Gastrocnemius medialis (tissue), 4 donors: ENCODE data around the gene UTP4. TPM values are rescaled to one million over a fixed set of nuclear protein-coding genes. Genes with fewer than 3 reads are reported as not detected.

Experiments used
- ATAC-seq, 2 donors: fragments of 150-250 bp; one replicate each; pipeline ENCODE4 v1.9.1; 2016
- DNase-seq, 2 donors: peaks; one replicate each; pipeline ENCODE4 v3.0.0-alpha.2; 2019
- H3K27ac ChIP-seq, 4 donors: fragments of 200-600 bp; sonication (generic); 1 replicate in 1 of 4; 2 replicates in 3 of 4; pipeline ENCODE4 v1.5.1; 2016 to 2018; ENCODE audit warnings: mild to moderate bottlenecking in 2 of 4, moderate library complexity in 1 of 4
- H3K27me3 ChIP-seq, 3 donors: fragments of 200-600 bp; sonication (generic) in 2 of 3; 1 replicate in 1 of 3; 2 replicates in 2 of 3; pipeline versions ENCODE4 v1.5.1 to v1.6.0; 2016 to 2019; ENCODE audit warnings: mild to moderate bottlenecking in 1 of 3, moderate library complexity in 1 of 3
- H3K36me3 ChIP-seq, 2 donors: fragments of 200-600 bp; sonication (generic) in 1 of 2; one replicate each; pipeline ENCODE4 v1.5.1; 2017 to 2018
- H3K4me1 ChIP-seq, 2 donors: fragments of 200-600 bp; sonication (generic) in 1 of 2; one replicate each; pipeline ENCODE4 v1.5.1; 2016 to 2017; ENCODE audit warnings: mild to moderate bottlenecking in 2 of 2
- H3K4me3 ChIP-seq, 4 donors: fragments of 200-600 bp; sonication (generic) in 3 of 4; 1 replicate in 1 of 4; 2 replicates in 3 of 4; pipeline ENCODE4 v1.5.1; 2016 to 2019; ENCODE audit warnings: mild to moderate bottlenecking in 2 of 4
- H3K9me3 ChIP-seq, 3 donors: fragments of 200-600 bp; sonication (generic) in 2 of 3; 1 replicate in 1 of 3; 2 replicates in 2 of 3; pipeline ENCODE4 v1.5.1; 2016 to 2019
- CTCF ChIP-seq, 5 experiments: fragments of 450-650 bp in 3 of 5; fragments of 200-600 bp in 2 of 5; sonication (generic) in 2 of 5; IDR thresholded peaks in 4 of 5; conservative IDR thresholded peaks in 1 of 5; 1 replicate in 4 of 5; 2 replicates in 1 of 5; pipeline ENCODE4 v1.5.1; 2016 to 2019; ENCODE audit warnings: antibody characterized with exemption in 5 of 5, mild to moderate bottlenecking in 3 of 5, moderate library complexity in 3 of 5
- POLR2A ChIP-seq, 2 donors: fragments of 450-650 bp; IDR thresholded peaks; one replicate each; pipeline ENCODE4 v1.6.1; 2017; ENCODE audit warnings: antibody characterized with exemption in 2 of 2, mild to moderate bottlenecking in 2 of 2, moderate library complexity in 2 of 2
- in situ Hi-C, 4 donors: fragments of 200-750 bp; cut with MboI; loops; one replicate each; pipeline versions ENCODE4 v1.15.0 to v1.8.0; 2017; ENCODE audit warnings: low sequenced_read_pairs in 4 of 4
- intact Hi-C: fragments of 100-400 bp; cut with DNase I; formaldehyde crosslinking; loops from one replicate; pipeline ENCODE4 v1.15.1; 2023; ENCODE audit warnings: low total_unique reads
- total RNA-seq, 4 donors: library from RNA; depleted of rRNA; stranded (reverse); fragments of >200 nt; gene quantifications; one replicate each; pipeline versions ENCODE4 v1.1.0 to v1.2.3, GENCODE V29; 2016

UTP4 gene
- total RNA-seq, 4 donors from 2014 or later = 33.1 to 44.2 (median 35.5) TPM

GRCh38 chr16:69194488-69194887 is 62.0 kb downstream of the UTP4 start:
- peak; percentile 51 to 56 for ATAC-seq
- peaks cover 17 to 43% of the 10 kb centered on the region in 2 donors for H3K4me1 ChIP-seq
- intact Hi-C loops = no loop called here

GRCh38 chr16:69195369-69196029 is 63.0 kb downstream of the UTP4 start:
- DNase-seq (no peak), ATAC-seq (no peak)
- H3K36me3 ChIP-seq = no peaks in the 10 kb centered on the region
- TF ChIP-seq CTCF (IDR thresholded peaks at IDR 0.05 in 4 of 5, conservative IDR thresholded peaks at IDR 0.05 in 1 of 5) (no peak), POLR2A (IDR thresholded peaks at IDR 0.05) (no peak)
- H3K4me3 ChIP-seq = no peak overlapping the region
- H3K27ac ChIP-seq = peak overlapping the region in 1 of 4 donors; percentile 4
- intact Hi-C loops = no loop called here
- H3K27me3 ChIP-seq = no peaks in the 10 kb centered on the region
- in situ Hi-C loops = no loop called here
- no peaks in the 10 kb centered on the region for H3K9me3 ChIP-seq
- peaks cover 11 to 34% of the 10 kb centered on the region in 2 donors for H3K4me1 ChIP-seq

More at GRCh38 chr16:69194488-69194887, 62.0 kb downstream of the UTP4 start:
- Histone ChIP-seq H3K9me3 (no peaks in the 10 kb centered on the region), H3K27me3 (no peaks in the 10 kb centered on the region), H3K36me3 (no peaks in the 10 kb centered on the region), H3K27ac (no peak overlapping the region), H3K4me3 (no peak overlapping the region)
- DNase-seq = no peak
- in situ Hi-C loops = no loop called here
- TF ChIP-seq CTCF (IDR thresholded peaks at IDR 0.05 in 4 of 5, conservative IDR thresholded peaks at IDR 0.05 in 1 of 5) = no peak
- no peak for TF ChIP-seq POLR2A (IDR thresholded peaks at IDR 0.05)

GRCh38 chr16:69197573-69197972 is 65.1 kb downstream of the UTP4 start:
- intact Hi-C loops = no loop called here
- Histone ChIP-seq H3K9me3 (no peaks in the 10 kb centered on the region), H3K36me3 (no peaks in the 10 kb centered on the region), H3K4me3 (no peak overlapping the region), H3K27me3 (no peaks in the 10 kb centered on the region), H3K27ac (no peak overlapping the region), H3K4me1 (peaks cover 5 to 24% of the 10 kb centered on the region in 2 donors)
- TF ChIP-seq POLR2A (IDR thresholded peaks at IDR 0.05) = no peak
- no peak for TF ChIP-seq CTCF (IDR thresholded peaks at IDR 0.05 in 4 of 5, conservative IDR thresholded peaks at IDR 0.05 in 1 of 5)
- ATAC-seq (no peak), DNase-seq (no peak)
- in situ Hi-C loops = no loop called here

GRCh38 chr16:69199382-69199781 is 66.9 kb downstream of the UTP4 start:
- H3K27me3 ChIP-seq = no peaks in the 10 kb centered on the region
- ATAC-seq (peak; percentile 36 to 44), DNase-seq (peak; percentile 16 to 48)
- no peak for TF ChIP-seq POLR2A (IDR thresholded peaks at IDR 0.05)
- TF ChIP-seq CTCF (IDR thresholded peaks at IDR 0.05 in 4 of 5, conservative IDR thresholded peaks at IDR 0.05 in 1 of 5) = no peak
- no peak overlapping the region for H3K27ac ChIP-seq
- no peak overlapping the region for H3K4me3 ChIP-seq
- H3K36me3 ChIP-seq = no peaks in the 10 kb centered on the region
- no peaks in the 10 kb centered on the region for H3K9me3 ChIP-seq
- in situ Hi-C loops = no loop called here
- H3K4me1 ChIP-seq = peaks cover 5 to 14% of the 10 kb centered on the region in 2 donors
- intact Hi-C loops = no loop called here
